ENCODE data around the gene RBL2. TPM values are rescaled to one million over a fixed set of nuclear protein-coding genes. Genes with fewer than 3 reads are reported as not detected.

Gene RBL2
- total and polyA plus RNA-seq, 2 of the 8 experiments (the other 6 are each of a cell fraction or from before 2014, with no cell fraction given), result 13.9 to 22.1 TPM

DNA sequence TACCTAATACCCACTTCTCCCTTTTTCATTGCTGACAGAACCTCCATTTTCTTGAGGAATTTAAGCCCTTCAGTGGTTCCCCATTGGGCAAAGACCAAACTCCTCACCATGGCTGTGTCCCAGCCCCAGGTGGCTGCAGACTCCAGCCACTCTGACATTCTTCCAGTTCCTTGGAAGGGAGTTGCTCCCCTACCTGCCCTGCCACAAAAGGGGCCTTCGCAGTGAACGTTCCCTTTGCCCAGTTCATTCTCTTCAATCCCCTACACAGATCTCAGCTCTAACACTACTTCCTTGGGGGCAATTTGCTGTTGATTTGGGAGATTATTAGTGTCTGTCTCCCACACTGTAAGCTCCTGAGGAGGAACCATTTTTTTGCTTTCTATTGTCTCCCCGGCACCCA is 72.0 kb downstream of the RBL2 start (continued):
- TF ChIP-seq CTCF (IDR thresholded peaks at IDR 0.05; ENCODE audit: control extremely low read depth in 1 of 3, insufficient read depth in 1 of 3, low read depth in 1 of 3, low read length in 3 of 3), result no peak
